Neural progenitor cell (in vitro differentiated cells): ENCODE measurements around the gene TM2D3. TPM values are rescaled to one million over a fixed set of nuclear protein-coding genes. Genes with fewer than 3 reads are reported as not detected.

ENCODE experiments used
- DNase-seq: peaks from one replicate; pipeline ENCODE4 v3.0.0-alpha.2; 2016; ENCODE audit warnings: low spot score
- H2AFZ ChIP-seq: fragments of 200-600 bp; sonication (generic); replicated peaks from 2 replicates; pipeline ENCODE4 v1.6.1; 2016; ENCODE audit warnings: antibody characterized with exemption
- H3F3A ChIP-seq: fragments of 200-600 bp; sonication (generic); 2 replicates; pipeline ENCODE4 v1.6.1; 2016; ENCODE audit warnings: antibody characterized with exemption, low read depth
- H3K27ac ChIP-seq: fragments of 200-600 bp; sonication (generic); 2 replicates; pipeline ENCODE4 v1.5.1; 2016; ENCODE audit warnings: mild to moderate bottlenecking
- H3K27me3 ChIP-seq: fragments of 200-600 bp; sonication (generic); 2 replicates; pipeline ENCODE4 v1.6.1; 2016; ENCODE audit warnings: mild to moderate bottlenecking, moderate library complexity
- H3K36me3 ChIP-seq: fragments of 200-600 bp; sonication (generic); 2 replicates; pipeline ENCODE4 v1.5.1; 2016
- H3K4me1 ChIP-seq: fragments of 200-600 bp; sonication (generic); 2 replicates; pipeline ENCODE4 v1.6.1; 2016; ENCODE audit warnings: mixed run types
- H3K4me2 ChIP-seq: fragments of 200-600 bp; sonication (generic); 2 replicates; pipeline ENCODE4 v1.6.1; 2016
- H3K4me3 ChIP-seq: fragments of 200-600 bp; sonication (generic); 2 replicates; pipeline ENCODE4 v1.5.1; 2016
- H3K79me2 ChIP-seq: fragments of 200-600 bp; sonication (generic); 2 replicates; pipeline ENCODE4 v1.6.1; 2016; ENCODE audit warnings: low read depth
- H3K9ac ChIP-seq: fragments of 200-600 bp; sonication (generic); 2 replicates; pipeline ENCODE4 v1.6.1; 2016
- H3K9me3 ChIP-seq: fragments of 200-600 bp; sonication (generic); 2 replicates; pipeline ENCODE4 v1.5.1; 2016; ENCODE audit warnings: low read depth
- H4K20me1 ChIP-seq: fragments of 200-600 bp; sonication (generic); 2 replicates; pipeline ENCODE4 v1.6.1; 2016; ENCODE audit warnings: low read depth
- H3K27ac Mint-ChIP-seq: 3 replicates; pipeline ENCODE4 v1.8.0; 2021; ENCODE audit warnings: mixed read lengths
- H3K27me3 Mint-ChIP-seq: 2 replicates; pipeline ENCODE4 v1.8.0; 2022; ENCODE audit warnings: low read depth, mild to moderate bottlenecking, inconsistent platforms, moderate library complexity, mixed read lengths; ENCODE audit not compliant: insufficient read depth
- H3K36me3 Mint-ChIP-seq: 3 replicates; pipeline ENCODE4 v1.8.0; 2021; ENCODE audit warnings: mixed read lengths
- H3K4me1 Mint-ChIP-seq: 3 replicates; pipeline ENCODE4 v1.8.0; 2021; ENCODE audit warnings: mixed read lengths
- H3K4me3 Mint-ChIP-seq: 3 replicates; pipeline ENCODE4 v1.8.0; 2021; ENCODE audit warnings: mild to moderate bottlenecking, moderate library complexity, mixed read lengths
- H3K9me3 Mint-ChIP-seq: 3 replicates; pipeline ENCODE4 v1.8.0; 2020; ENCODE audit warnings: mixed read lengths
- CTCF ChIP-seq: fragments of 200-600 bp; sonication (generic); IDR thresholded peaks from 2 replicates; pipeline ENCODE4 v1.5.1; 2017; ENCODE audit warnings: antibody characterized with exemption, mild to moderate bottlenecking
- EZH2 ChIP-seq: fragments of 200-600 bp; sonication (generic); IDR thresholded peaks from 2 replicates; pipeline ENCODE4 v1.6.1; 2017; ENCODE audit warnings: antibody characterized with exemption, mild to moderate bottlenecking, moderate library complexity
- EZH2phosphoT487 ChIP-seq: fragments of 200-600 bp; sonication (generic); IDR thresholded peaks from 2 replicates; pipeline ENCODE4 v1.6.1; 2017; ENCODE audit warnings: antibody characterized with exemption
- total RNA-seq: library from RNA; depleted of rRNA; stranded (reverse); fragments of >200 nt; gene quantifications from 2 replicates; pipeline ENCODE4 v1.2.3, GENCODE V29; 2015; ENCODE audit warnings: low replicate concordance

Gene TM2D3
- total RNA-seq, 1 donor from 2014 or later = 58.4 TPM

GRCh38 chr15:101610611-101611000 lies 41.6 kb downstream of the TM2D3 start:
- H4K20me1 ChIP-seq = no peaks in the 10 kb centered on the region
- TF ChIP-seq EZH2 = no peak
- no peak for TF ChIP-seq EZH2phosphoT487
- TF ChIP-seq CTCF = no peak
- no peak for DNase-seq
- no peaks in the 10 kb centered on the region for H3K9me3 Mint-ChIP-seq
- H3F3A ChIP-seq = no peaks in the 10 kb centered on the region
- no peaks in the 10 kb centered on the region for H3K36me3 Mint-ChIP-seq
- peak overlapping the region; percentile 33 for H3K27ac Mint-ChIP-seq
- H3K27ac ChIP-seq = no peak overlapping the region
- no peak overlapping the region for H3K4me2 ChIP-seq
- no peaks in the 10 kb centered on the region for H3K36me3 ChIP-seq
- H3K4me1 Mint-ChIP-seq = peaks cover 48% of the 10 kb centered on the region
- no peak overlapping the region for H3K4me3 Mint-ChIP-seq
- no peak overlapping the region for H2AFZ ChIP-seq
- H3K79me2 ChIP-seq = no peaks in the 10 kb centered on the region
- no peaks in the 10 kb centered on the region for H3K27me3 ChIP-seq
- H3K4me3 ChIP-seq = no peak overlapping the region
- H3K27me3 Mint-ChIP-seq = peaks cover 7% of the 10 kb centered on the region
- H3K9me3 ChIP-seq = no peaks in the 10 kb centered on the region
- H3K9ac ChIP-seq = no peak overlapping the region
- H3K4me1 ChIP-seq = peaks cover 11% of the 10 kb centered on the region

DNA sequence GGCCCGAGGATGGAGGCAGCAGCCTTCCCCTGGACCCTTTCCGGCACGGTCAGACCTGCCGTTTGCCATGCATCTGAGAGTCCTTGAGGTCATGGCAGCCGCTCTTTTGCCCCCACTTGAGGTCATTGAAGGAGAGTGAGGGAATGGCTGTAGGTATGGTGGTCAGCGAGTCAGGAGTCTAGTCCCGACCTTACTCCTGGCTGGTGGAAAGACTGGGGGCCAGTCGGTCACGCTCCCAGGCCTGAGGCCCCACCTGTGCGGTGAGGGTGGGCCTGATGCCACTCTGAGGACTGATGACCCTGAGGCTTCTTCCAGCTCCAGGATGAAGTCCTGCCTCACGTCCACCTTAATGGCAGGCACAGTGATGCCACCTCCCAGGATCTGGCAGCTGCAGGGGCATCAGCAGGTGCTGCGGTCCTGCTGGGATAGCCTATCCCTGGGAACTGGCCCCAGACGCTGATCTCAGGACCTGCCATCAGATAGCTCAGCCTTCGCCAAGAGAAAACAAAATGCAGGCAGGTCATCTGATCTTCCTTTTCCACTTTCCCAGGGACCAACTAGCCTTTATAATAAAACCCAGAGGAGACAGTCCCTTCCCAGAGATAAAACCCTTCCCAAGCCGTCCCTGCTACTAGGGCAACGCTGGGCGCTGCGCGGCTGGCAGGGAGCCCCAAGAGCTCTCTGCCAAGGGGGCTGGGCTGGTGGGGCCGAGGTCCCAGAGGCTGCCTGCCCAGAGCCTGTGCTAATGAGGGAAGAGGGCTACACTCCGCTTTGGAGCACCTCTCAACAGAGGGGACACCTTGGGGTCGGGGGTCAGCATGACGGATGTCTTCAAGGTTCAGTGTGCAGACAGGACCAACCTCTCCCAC lies 42.2 kb downstream of the TM2D3 start:
- H3K4me2 ChIP-seq = no peak overlapping the region
- H3F3A ChIP-seq = no peaks in the 10 kb centered on the region
- H3K9me3 ChIP-seq = no peaks in the 10 kb centered on the region
- no peak for DNase-seq
- H3K36me3 ChIP-seq = no peaks in the 10 kb centered on the region
- TF ChIP-seq EZH2phosphoT487 (no peak), CTCF (no peak), EZH2 (no peak)
- peaks cover 8% of the 10 kb centered on the region for H3K27me3 Mint-ChIP-seq
- no peaks in the 10 kb centered on the region for H3K27me3 ChIP-seq
- no peaks in the 10 kb centered on the region for H3K79me2 ChIP-seq
- H4K20me1 ChIP-seq = no peaks in the 10 kb centered on the region
- peaks cover 10% of the 10 kb centered on the region for H3K4me1 ChIP-seq
- H3K27ac ChIP-seq = no peak overlapping the region
- H3K27ac Mint-ChIP-seq = no peak overlapping the region
- H3K9ac ChIP-seq = no peak overlapping the region
- H3K9me3 Mint-ChIP-seq = no peaks in the 10 kb centered on the region
- no peak overlapping the region for H3K4me3 ChIP-seq
- no peak overlapping the region for H3K4me3 Mint-ChIP-seq
- peaks cover 41% of the 10 kb centered on the region for H3K4me1 Mint-ChIP-seq
- no peak overlapping the region for H2AFZ ChIP-seq
- H3K36me3 Mint-ChIP-seq = no peaks in the 10 kb centered on the region

DNA sequence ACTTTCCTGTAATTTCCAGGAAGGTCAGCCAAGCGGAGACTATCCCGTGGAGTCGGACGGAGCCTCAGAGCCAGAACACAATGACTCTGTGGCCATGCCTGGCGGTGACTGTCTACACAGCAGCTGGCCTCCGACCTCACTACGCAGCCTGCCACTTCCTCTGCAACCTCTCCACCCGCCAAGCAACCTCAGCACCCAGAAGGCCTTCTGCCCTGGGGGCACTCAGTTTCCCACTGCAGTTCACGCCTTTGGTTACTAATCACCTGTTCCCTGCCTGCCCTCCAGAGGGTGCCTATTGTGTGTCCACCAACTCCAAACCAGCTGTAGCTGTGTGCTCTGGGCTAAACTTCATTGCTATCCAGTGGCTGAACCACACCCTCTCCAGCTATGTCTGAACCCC lies 44.0 kb downstream of the TM2D3 start:
- H3K9me3 ChIP-seq = no peaks in the 10 kb centered on the region
- no peak overlapping the region for H3K4me2 ChIP-seq
- no peaks in the 10 kb centered on the region for H3K36me3 ChIP-seq
- no peaks in the 10 kb centered on the region for H3K36me3 Mint-ChIP-seq
- H4K20me1 ChIP-seq = no peaks in the 10 kb centered on the region
- peaks cover 2% of the 10 kb centered on the region for H3K9me3 Mint-ChIP-seq
- H3K27me3 ChIP-seq = no peaks in the 10 kb centered on the region
- H3K27me3 Mint-ChIP-seq = peaks cover 8% of the 10 kb centered on the region
- no peaks in the 10 kb centered on the region for H3K4me1 ChIP-seq
- no peak overlapping the region for H3K9ac ChIP-seq
- H3K79me2 ChIP-seq = no peaks in the 10 kb centered on the region
- H3K4me1 Mint-ChIP-seq = peaks cover 25% of the 10 kb centered on the region
- no peak overlapping the region for H3K4me3 Mint-ChIP-seq
- TF ChIP-seq CTCF = no peak
- no peak for TF ChIP-seq EZH2
- TF ChIP-seq EZH2phosphoT487 = no peak
- DNase-seq = no peak
- H3K4me3 ChIP-seq = no peak overlapping the region
- H2AFZ ChIP-seq = no peak overlapping the region
- H3F3A ChIP-seq = no peaks in the 10 kb centered on the region
- H3K27ac Mint-ChIP-seq = no peak overlapping the region
- H3K27ac ChIP-seq = no peak overlapping the region
